ENCODE data around the gene MCC.

Gene MCC

DNA sequence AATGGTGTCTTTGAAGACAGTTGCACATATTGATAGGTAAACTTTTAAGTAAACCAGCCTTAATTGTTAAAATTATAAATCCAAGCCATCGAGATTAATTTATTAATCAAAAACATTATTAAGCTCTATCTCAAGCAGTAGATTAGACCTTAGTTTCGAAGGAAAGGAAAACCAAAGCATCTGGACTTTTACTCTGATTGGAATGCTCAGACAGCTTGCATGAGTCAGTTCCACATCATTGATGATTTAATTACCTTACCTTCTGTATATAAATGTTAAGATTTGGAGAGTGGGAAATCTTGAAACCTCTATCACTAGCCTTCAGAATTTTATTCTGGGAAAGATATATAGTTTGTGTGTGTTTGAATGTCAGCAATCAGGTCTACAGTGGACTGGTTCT is 487.8 kb downstream of the MCC start:
- no peak for DNase-seq

GRCh38 chr5:112998296-112998695 is 490.0 kb downstream of the MCC start:
- no peak for DNase-seq

GRCh38 chr5:112996830-112997374 is 491.4 kb downstream of the MCC start:
- no peak for DNase-seq

DNA sequence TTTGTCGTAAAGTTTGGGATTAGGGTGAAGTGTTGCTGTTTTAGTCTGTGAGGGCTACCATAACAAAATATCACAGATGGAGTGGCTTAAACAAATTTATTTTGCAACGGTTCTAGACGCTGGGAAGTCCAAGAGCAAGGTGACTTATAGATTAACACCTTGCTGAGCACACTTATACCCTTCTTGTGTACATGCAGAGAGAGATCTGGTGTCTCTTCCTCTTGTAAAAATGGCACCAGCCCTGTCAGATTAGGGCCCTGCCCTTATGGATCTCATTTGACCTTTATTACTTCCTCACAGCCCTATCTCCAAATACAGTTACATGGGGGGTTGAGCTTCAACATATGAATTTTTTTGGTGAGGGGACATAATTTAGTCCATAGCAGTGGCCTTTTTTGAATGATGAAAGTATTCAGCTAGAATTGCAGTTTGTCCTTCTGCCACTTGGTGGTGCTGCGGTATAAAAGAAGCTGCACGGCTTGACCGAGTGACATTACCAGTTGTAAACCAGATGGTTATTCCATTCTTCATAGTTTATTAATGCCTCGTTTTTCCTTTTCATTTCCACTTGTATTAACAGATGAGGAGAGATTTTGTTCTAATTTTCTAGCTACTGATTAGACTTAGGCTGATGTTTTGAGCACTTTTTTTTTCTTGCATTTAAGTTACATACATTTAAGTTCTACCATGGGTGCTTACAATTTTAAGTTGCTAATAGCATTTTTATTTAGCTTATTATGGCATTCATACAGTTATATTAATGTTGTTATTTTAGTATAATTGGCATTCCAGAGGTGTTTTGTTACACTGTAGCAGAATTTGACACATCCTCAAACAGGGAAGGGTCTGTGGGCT is 492.3 kb downstream of the MCC start:
- DNase-seq, result peak; percentile 72

- no peak for DNase-seq
Observed at GRCh38 chr5:112986224-112986623, 502.0 kb downstream of the MCC start.

- no peak for DNase-seq
Observed at GRCh38 chr5:112983363-112983762, 504.9 kb downstream of the MCC start.

DNA sequence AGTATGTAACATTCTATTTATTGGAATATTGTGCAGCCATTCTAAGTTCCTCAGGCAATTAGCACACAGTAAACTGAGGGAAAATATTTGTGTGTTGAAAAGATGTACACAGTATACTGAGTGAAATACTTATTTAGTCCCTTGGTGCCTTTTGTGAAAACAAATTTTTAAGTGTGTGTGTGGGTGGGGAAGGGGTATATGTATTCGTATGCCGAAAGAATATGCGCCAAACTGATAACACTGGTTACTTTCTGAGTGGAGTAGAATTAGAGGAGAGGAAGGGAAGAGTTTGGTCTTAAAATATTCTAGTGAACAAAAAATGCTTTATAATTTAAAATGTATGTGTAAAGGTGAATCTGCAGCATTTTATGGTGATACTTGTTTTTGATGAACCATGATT is 508.5 kb downstream of the MCC start:
- DNase-seq, result no peak

- DNase-seq, result no peak
Observed at GRCh38 chr5:112978836-112979235, 509.4 kb downstream of the MCC start.

- DNase-seq, result no peak
Observed at GRCh38 chr5:112977440-112977861, 510.8 kb downstream of the MCC start.

DNA sequence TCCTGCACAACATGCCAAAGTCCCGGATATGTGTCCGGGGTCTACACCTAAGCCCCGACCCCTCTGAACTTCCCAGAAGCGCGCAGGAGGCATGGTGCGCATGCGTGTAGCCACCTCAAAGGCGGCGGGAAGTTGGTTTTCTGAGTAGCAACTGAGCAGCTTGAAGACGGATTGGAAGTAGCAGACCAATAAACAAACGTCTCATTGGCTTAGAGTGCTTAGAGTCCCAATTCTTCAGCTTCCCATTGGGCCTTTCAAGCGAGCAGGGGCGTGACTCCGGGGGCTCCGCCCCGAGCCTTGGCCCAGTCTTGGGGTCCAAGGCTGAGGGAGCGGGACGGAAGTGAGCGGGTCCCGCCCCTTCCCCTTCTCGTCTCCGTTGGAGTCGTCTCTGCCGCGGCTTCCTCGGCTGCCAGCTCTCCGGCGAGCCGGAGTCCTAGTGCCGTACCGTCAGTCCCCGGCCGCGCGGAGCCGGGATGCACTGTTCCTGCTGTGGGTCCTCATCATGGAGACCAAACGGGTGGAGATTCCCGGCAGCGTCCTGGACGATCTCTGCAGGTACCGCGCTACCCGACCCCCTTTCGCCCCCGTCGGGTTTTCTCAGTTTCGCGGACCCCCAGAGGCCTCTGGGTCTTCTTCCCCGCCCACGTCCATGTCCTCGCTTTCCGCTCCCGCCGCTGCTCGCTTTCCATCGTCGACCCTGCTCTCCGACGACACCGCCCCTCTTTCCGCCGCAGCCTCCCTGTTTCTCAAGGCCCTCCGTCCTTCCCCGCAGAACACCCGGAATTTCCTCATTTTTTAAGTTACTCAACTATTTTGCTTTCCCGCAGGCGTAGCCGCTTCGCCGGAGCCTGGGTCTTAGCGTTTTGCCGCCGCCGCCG is 511.6 kb downstream of the MCC start, which contains the start of gene DCP2:
DCP2 (plus strand) TSS at position 367 of the 878 bp plus-strand sequence; CDS start at position 503, 136 bp downstream.
- DNase-seq, result peak; percentile 99

GRCh38 chr5:112975721-112976431 is 512.4 kb downstream of the MCC start:
- DNase-seq, result peak; percentile 37

- DNase-seq, result no peak
Observed at GRCh38 chr5:112974901-112975300, 513.4 kb downstream of the MCC start.

GRCh38 chr5:112973904-112974303 is 514.3 kb downstream of the MCC start:
- DNase-seq, result no peak

DNA sequence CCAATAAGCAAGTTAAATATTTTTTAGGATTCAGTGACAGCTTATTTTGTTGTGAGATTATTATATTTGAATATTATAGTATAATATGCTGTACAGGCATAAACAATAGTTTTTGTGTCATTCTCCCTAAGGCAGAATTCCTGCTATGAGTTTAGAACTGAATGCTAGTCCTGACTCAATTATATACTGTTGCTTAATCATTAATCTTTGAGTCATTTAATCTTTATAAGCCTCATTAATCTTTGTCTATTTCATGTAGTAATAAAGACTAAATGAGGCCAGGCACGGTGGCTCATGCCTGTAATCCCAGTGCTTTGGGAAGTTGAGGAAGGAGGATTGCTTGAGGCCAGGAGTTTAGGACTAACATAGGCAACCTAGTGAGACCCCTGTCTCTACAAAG is 515.2 kb downstream of the MCC start:
- DNase-seq, result no peak

All from activated CD4-positive, alpha-beta T cell treated with anti-CD3 and anti-CD28 coated beads, Interleukin-2, amount 50 U/mL, for 16 hours (primary cell).